Liver (tissue), 3 donors: ENCODE data around the gene NUDT1.

ENCODE experiments used
- CTCF ChIP-seq: fragments of 150-350 bp; IDR thresholded peaks from 2 replicates; pipeline ENCODE4 v1.5.1; 2017; ENCODE audit warnings: improper control_type of control experiment, low read depth, low read length; ENCODE audit not compliant: missing input control
- EGR1 ChIP-seq, 2 donors: IDR thresholded peaks; 2 replicates each; pipeline ENCODE4 v1.6.1; 2016 to 2018; ENCODE audit warnings: antibody characterized with exemption in 2 of 2, low read depth in 2 of 2
- GABPA ChIP-seq, 2 donors: IDR thresholded peaks in 1 of 2; conservative IDR thresholded peaks in 1 of 2; 2 replicates each; pipeline ENCODE4 v1.6.1; 2016; ENCODE audit warnings: antibody characterized with exemption in 2 of 2, mild to moderate bottlenecking in 1 of 2, moderate library complexity in 1 of 2
- JUND ChIP-seq, 2 donors: IDR thresholded peaks; 2 replicates each; pipeline ENCODE4 v1.6.1; 2016; ENCODE audit warnings: antibody characterized with exemption in 2 of 2
- MAX ChIP-seq: IDR thresholded peaks from 2 replicates; pipeline ENCODE4 v1.6.1; 2016; ENCODE audit warnings: antibody characterized with exemption
- SP1 ChIP-seq: IDR thresholded peaks from 2 replicates; pipeline ENCODE4 v1.6.1; 2018; ENCODE audit warnings: antibody characterized with exemption, mild to moderate bottlenecking
- TAF1 ChIP-seq: conservative IDR thresholded peaks from 2 replicates; pipeline ENCODE4 v1.6.1; 2016; ENCODE audit warnings: antibody characterized with exemption, mild to moderate bottlenecking
- YY1 ChIP-seq: IDR thresholded peaks from 2 replicates; pipeline ENCODE4 v1.6.1; 2016; ENCODE audit warnings: antibody characterized with exemption, mild to moderate bottlenecking
- TF ChIP-seq, protein P1 (sequence below): IDR thresholded peaks from 2 replicates; pipeline ENCODE4 v1.6.1; 2016; ENCODE audit warnings: antibody characterized with exemption, mild to moderate bottlenecking
- TF ChIP-seq, protein P2 (sequence below): IDR thresholded peaks from 2 replicates; pipeline ENCODE4 v1.6.1; 2016; ENCODE audit warnings: antibody characterized with exemption
- donor health status: healthy.
- donor health status: healthy.

DNA sequence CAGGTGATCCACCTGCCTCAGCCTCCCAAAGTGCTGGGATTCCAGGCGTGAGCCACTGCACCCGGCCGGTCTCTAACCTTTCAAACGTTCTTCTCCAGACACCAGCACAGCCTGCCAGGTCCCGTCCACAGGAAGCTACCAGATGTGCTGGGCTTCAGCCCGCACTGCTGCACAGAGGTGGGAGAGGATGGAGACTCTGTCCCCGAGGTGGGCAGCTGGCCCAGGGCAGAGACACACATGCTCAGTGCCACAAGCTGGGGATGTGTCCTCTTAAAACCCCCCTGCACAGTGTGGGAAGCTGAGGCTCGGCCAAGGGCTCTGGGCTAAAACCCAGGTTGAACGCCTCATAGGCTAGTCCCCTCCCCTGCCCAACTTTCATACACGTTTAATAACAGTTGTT, 9.4 kb downstream of the NUDT1 start:
- TF ChIP-seq JUND (IDR thresholded peaks at IDR 0.05), result no peak
- TF ChIP-seq, protein P1, sequence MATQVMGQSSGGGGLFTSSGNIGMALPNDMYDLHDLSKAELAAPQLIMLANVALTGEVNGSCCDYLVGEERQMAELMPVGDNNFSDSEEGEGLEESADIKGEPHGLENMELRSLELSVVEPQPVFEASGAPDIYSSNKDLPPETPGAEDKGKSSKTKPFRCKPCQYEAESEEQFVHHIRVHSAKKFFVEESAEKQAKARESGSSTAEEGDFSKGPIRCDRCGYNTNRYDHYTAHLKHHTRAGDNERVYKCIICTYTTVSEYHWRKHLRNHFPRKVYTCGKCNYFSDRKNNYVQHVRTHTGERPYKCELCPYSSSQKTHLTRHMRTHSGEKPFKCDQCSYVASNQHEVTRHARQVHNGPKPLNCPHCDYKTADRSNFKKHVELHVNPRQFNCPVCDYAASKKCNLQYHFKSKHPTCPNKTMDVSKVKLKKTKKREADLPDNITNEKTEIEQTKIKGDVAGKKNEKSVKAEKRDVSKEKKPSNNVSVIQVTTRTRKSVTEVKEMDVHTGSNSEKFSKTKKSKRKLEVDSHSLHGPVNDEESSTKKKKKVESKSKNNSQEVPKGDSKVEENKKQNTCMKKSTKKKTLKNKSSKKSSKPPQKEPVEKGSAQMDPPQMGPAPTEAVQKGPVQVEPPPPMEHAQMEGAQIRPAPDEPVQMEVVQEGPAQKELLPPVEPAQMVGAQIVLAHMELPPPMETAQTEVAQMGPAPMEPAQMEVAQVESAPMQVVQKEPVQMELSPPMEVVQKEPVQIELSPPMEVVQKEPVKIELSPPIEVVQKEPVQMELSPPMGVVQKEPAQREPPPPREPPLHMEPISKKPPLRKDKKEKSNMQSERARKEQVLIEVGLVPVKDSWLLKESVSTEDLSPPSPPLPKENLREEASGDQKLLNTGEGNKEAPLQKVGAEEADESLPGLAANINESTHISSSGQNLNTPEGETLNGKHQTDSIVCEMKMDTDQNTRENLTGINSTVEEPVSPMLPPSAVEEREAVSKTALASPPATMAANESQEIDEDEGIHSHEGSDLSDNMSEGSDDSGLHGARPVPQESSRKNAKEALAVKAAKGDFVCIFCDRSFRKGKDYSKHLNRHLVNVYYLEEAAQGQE, result no peak
- no peak for TF ChIP-seq CTCF
- TF ChIP-seq, protein P2, sequence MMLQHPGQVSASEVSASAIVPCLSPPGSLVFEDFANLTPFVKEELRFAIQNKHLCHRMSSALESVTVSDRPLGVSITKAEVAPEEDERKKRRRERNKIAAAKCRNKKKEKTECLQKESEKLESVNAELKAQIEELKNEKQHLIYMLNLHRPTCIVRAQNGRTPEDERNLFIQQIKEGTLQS, result no peak
- TF ChIP-seq GABPA (IDR thresholded peaks at IDR 0.05 in 1 of 2, conservative IDR thresholded peaks at IDR 0.05 in 1 of 2), result no peak
- no peak for TF ChIP-seq MAX
- TF ChIP-seq YY1, result no peak
- TF ChIP-seq SP1, result no peak
- no peak for TF ChIP-seq TAF1
- TF ChIP-seq EGR1 (IDR thresholded peaks at IDR 0.05; ENCODE audit: low read depth in 2 of 2), result no peak
